Stomach (tissue), 9 donors: ENCODE measurements around the gene COL25A1. TPM values are rescaled to one million over a fixed set of nuclear protein-coding genes. Genes with fewer than 3 reads are reported as not detected.
"Not testable (repeated sequence)": the region's sequence is repeated elsewhere in the genome, so short reads cannot be mapped to it uniquely, and the experiment has no call there.

ENCODE experiments used
- DNase-seq, 2 donors: peaks; one replicate each; pipeline versions ENCODE4 v3.0.0 to v3.0.0-alpha.2; 2013 to 2019
- H3K27ac ChIP-seq, 5 donors: fragments of 200-600 bp in 4 of 5; sonication (generic) in 4 of 5; one replicate each; pipeline ENCODE4 v1.5.1; 2013 to 2019; ENCODE audit warnings: mild to moderate bottlenecking in 1 of 5, moderate library complexity in 1 of 5
- H3K27me3 ChIP-seq, 3 donors: fragments of 200-600 bp; sonication (generic); one replicate each; pipeline ENCODE4 v1.5.1; 2017 to 2019; ENCODE audit warnings: mixed run types in 1 of 3
- H3K36me3 ChIP-seq, 4 donors: fragments of 200-600 bp; sonication (generic); 1 replicate in 3 of 4; 2 replicates in 1 of 4; pipeline ENCODE4 v1.5.1; 2016 to 2019
- H3K4me1 ChIP-seq, 4 donors: fragments of 200-600 bp; sonication (generic); one replicate each; pipeline ENCODE4 v1.5.1; 2016 to 2019
- H3K4me3 ChIP-seq, 4 donors: fragments of 200-600 bp; sonication (generic) in 3 of 4; one replicate each; pipeline ENCODE4 v1.5.1; 2016 to 2019; ENCODE audit warnings: mild to moderate bottlenecking in 1 of 4
- H3K9me3 ChIP-seq, 4 donors: fragments of 200-600 bp; sonication (generic); one replicate each; pipeline ENCODE4 v1.5.1; 2016 to 2019
- CTCF ChIP-seq, 7 experiments: fragments of 450-650 bp in 4 of 7; fragments of 200-600 bp in 3 of 7; sonication (generic) in 3 of 7; IDR thresholded peaks; one replicate each; pipeline ENCODE4 v1.5.1; 2016 to 2019; ENCODE audit warnings: antibody characterized with exemption in 7 of 7, control low read depth in 2 of 7, mild to moderate bottlenecking in 1 of 7
- EP300 ChIP-seq: sonication (generic); formaldehyde crosslinking; IDR thresholded peaks from one replicate; pipeline ENCODE4 v1.6.1; 2017; ENCODE audit warnings: antibody characterized with exemption
- POLR2A ChIP-seq, 4 donors: fragments of 450-650 bp; IDR thresholded peaks; one replicate each; pipeline ENCODE4 v1.6.1; 2016; ENCODE audit warnings: antibody characterized with exemption in 4 of 4, control low read depth in 2 of 4, mild to moderate bottlenecking in 1 of 4, moderate library complexity in 1 of 4
- POLR2AphosphoS5 ChIP-seq, 3 donors: sonication (generic); formaldehyde crosslinking; IDR thresholded peaks; one replicate each; pipeline ENCODE4 v1.6.1; 2016; ENCODE audit warnings: antibody characterized with exemption in 3 of 3
- WGBS, 5 donors: extraction: QIAGEN DNeasy Blood & Tissue Kit in 3 of 5; methylation state at CpG; one replicate each; pipeline versions ENCODE4 v1.1.5 to v1.1.7; 2013 to 2018; 5-methylcytosine and 5-hydroxymethylcytosine counted together
- intact Hi-C: fragments of 100-400 bp; cut with DNase I; formaldehyde crosslinking; loops from one replicate; pipeline ENCODE4 v1.15.1; 2023; ENCODE audit warnings: low total_unique reads
- polyA plus RNA-seq, 3 donors: library from polyadenylated mRNA; stranded (reverse); fragments of 200-250 nt; gene quantifications; one replicate each; pipeline ENCODE4 v1.2.3, GENCODE V29; 2013
- total RNA-seq, 5 donors: library from RNA; depleted of rRNA; stranded (reverse); fragments of >200 nt; gene quantifications; one replicate each; pipeline versions ENCODE4 v1.1.0 to v1.2.3, GENCODE V29; 2014 to 2016
- donor health status: healthy with polysubstance abuse.
- donor health status: Bipolar disorder and iron deficiency.
- donor health status: healthy.

Gene COL25A1
- total and polyA plus RNA-seq, 8 donors, result 0.10 to 4.1 (median 1.5) TPM; not detected in 5

DNA sequence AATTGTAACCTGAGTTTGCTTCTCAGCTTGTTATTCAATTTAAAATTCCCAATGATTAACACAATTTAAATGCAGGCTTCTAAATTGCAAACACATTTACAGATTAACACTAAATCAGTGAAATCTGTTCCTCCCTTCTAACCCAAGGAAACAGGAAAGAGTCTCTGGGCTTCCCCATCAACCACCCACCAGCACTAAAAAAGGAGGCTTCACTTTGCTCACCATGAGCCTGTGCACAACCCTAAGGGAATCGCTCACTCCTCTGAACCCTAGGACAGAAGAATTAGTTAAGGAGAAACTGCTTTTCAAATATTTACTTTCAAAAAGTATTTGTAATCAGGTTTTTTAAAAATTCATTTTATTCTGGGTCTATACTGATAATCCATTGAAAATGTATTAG lies 155.3 kb downstream of the COL25A1 start:
- no peak for DNase-seq
- Histone ChIP-seq H3K4me3 (no peak overlapping the region), H3K27me3 (no peaks in the 10 kb centered on the region), H3K9me3 (peaks cover 0 to 6% (median 0%) of the 10 kb centered on the region in 4 donors), H3K4me1 (no peaks in the 10 kb centered on the region), H3K27ac (no peak overlapping the region), H3K36me3 (no peaks in the 10 kb centered on the region)
- TF ChIP-seq POLR2AphosphoS5 (IDR thresholded peaks at IDR 0.05), result no peak
- no peak for TF ChIP-seq POLR2A (IDR thresholded peaks at IDR 0.05)
- TF ChIP-seq EP300, result no peak
- no peak for TF ChIP-seq CTCF (IDR thresholded peaks at IDR 0.05)
- intact Hi-C loops, result no loop called here
- 47 to 77% (median 60%) methylated on average over 1 of the region's 1 CpG for WGBS, 5 donors

GRCh38 chr4:109146499-109146898 lies 156.0 kb downstream of the COL25A1 start:
- Histone ChIP-seq H3K27me3 (no peaks in the 10 kb centered on the region), H3K4me1 (no peaks in the 10 kb centered on the region), H3K4me3 (no peak overlapping the region), H3K9me3 (peaks cover 0 to 6% (median 0%) of the 10 kb centered on the region in 4 donors), H3K36me3 (no peaks in the 10 kb centered on the region), H3K27ac (no peak overlapping the region)
- intact Hi-C loops, result no loop called here
- 14 to 33% (median 30%) methylated on average over 1 of the region's 1 CpG for WGBS, 5 donors
- no peak for DNase-seq
- no peak for TF ChIP-seq EP300
- TF ChIP-seq POLR2AphosphoS5 (IDR thresholded peaks at IDR 0.05), result no peak
- no peak for TF ChIP-seq CTCF (IDR thresholded peaks at IDR 0.05)
- no peak for TF ChIP-seq POLR2A (IDR thresholded peaks at IDR 0.05)

GRCh38 chr4:109138125-109138524 lies 164.3 kb downstream of the COL25A1 start:
- H3K36me3 ChIP-seq, H3K27me3 ChIP-seq, DNase-seq, H3K9me3 ChIP-seq, H3K27ac ChIP-seq, intact Hi-C loops, H3K4me1 ChIP-seq, H3K4me3 ChIP-seq: not testable (repeated sequence)
- 78 to 95% (median 89%) methylated on average over 2 of the region's 2 CpGs for WGBS, 5 donors

DNA sequence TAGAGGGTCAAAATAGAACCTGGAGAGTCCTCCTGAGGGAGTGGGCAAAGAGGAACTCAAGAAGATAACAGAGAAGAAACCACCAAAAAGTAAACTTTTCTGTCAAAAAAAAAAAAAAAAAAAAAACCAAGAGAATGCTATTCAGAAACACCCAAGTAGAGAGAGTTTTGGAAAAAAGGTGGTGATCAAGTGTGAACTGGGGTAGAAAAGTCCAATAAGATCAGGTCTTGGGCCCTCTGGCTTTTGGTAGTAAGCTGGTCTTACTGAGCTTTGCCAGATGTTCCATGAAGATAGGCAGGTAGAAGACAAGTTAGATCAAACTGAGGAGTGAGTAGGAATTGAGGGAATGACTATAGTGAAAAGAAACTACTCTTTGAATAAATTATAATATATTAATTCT lies 167.5 kb downstream of the COL25A1 start:
- H3K4me1 ChIP-seq, result no peaks in the 10 kb centered on the region
- no peak overlapping the region for H3K27ac ChIP-seq
- intact Hi-C loops, result no loop called here
- no peak for DNase-seq
- no peak for TF ChIP-seq CTCF (IDR thresholded peaks at IDR 0.05)
- TF ChIP-seq POLR2A (IDR thresholded peaks at IDR 0.05), result no peak
- TF ChIP-seq POLR2AphosphoS5 (IDR thresholded peaks at IDR 0.05), result no peak
- TF ChIP-seq EP300, result no peak
- no peak overlapping the region for H3K4me3 ChIP-seq
- H3K27me3 ChIP-seq, result no peaks in the 10 kb centered on the region
- no peaks in the 10 kb centered on the region for H3K36me3 ChIP-seq
- H3K9me3 ChIP-seq, result no peaks in the 10 kb centered on the region

DNA sequence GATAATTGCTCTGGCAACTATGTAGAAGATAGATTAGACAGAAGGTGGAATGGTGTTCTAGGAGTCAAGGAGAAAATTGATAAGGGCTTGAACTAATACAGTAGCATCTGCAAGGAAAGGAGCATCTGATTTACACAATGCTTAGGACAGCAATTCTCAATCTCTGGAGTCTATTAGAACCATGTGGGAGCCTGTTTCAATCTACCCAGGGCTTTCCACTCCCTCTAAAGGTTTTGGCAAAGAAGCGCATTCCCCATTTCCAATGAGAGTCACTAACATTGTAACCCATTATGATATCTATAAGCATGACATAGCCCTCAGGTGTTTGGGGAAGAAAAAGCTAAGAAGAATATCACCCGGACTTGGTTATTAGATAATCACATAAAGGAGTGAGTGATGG lies 168.2 kb downstream of the COL25A1 start:
- Histone ChIP-seq H3K4me1 (no peaks in the 10 kb centered on the region), H3K9me3 (no peaks in the 10 kb centered on the region), H3K27me3 (no peaks in the 10 kb centered on the region), H3K27ac (no peak overlapping the region), H3K36me3 (no peaks in the 10 kb centered on the region), H3K4me3 (no peak overlapping the region)
- DNase-seq, result no peak
- WGBS, 5 donors, result 90 to 97% (median 93%) methylated on average over 2 of the region's 2 CpGs
- intact Hi-C loops, result no loop called here
- TF ChIP-seq EP300 (no peak), POLR2AphosphoS5 (IDR thresholded peaks at IDR 0.05) (no peak), CTCF (IDR thresholded peaks at IDR 0.05) (no peak), POLR2A (IDR thresholded peaks at IDR 0.05) (no peak)
